Neural cell (in vitro differentiated cells): ENCODE measurements around the gene PARP3. TPM values are rescaled to one million over a fixed set of nuclear protein-coding genes. Genes with fewer than 3 reads are reported as not detected.

Source experiments
- H2AFZ ChIP-seq: fragments of 200-600, 300-800 bp; sonication (generic), shearing (Covaris generic); 2 replicates; pipeline ENCODE4 v1.6.0; 2014; ENCODE audit warnings: low read depth, mild to moderate bottlenecking, antibody characterized with exemption, low read length, moderate library complexity
- H3F3A ChIP-seq: fragments of 200-600 bp; shearing (Covaris generic); 2 replicates; pipeline ENCODE4 v1.6.1; 2016; ENCODE audit warnings: mild to moderate bottlenecking, moderate library complexity, mixed read lengths, antibody characterized with exemption, low read length; ENCODE audit not compliant: insufficient read depth, poor library complexity, severe bottlenecking
- H3K27ac ChIP-seq: fragments of 200-600, 300-800 bp; sonication (generic), shearing (Covaris generic); 2 replicates; pipeline ENCODE4 v1.5.1; 2014; ENCODE audit warnings: mild to moderate bottlenecking, low read length, moderate library complexity
- H3K27me3 ChIP-seq: fragments of 300-800, 200-600 bp; sonication (generic), shearing (Covaris generic); 2 replicates; pipeline ENCODE4 v1.6.0; 2014; ENCODE audit warnings: mild to moderate bottlenecking, low read depth, low read length, moderate library complexity; ENCODE audit not compliant: insufficient read depth
- H3K36me3 ChIP-seq: fragments of 300-800, 200-600 bp; sonication (generic), shearing (Covaris generic); 2 replicates; pipeline ENCODE4 v1.5.1; 2014; ENCODE audit warnings: mild to moderate bottlenecking, antibody characterized with exemption, low read length, moderate library complexity; ENCODE audit not compliant: insufficient read depth
- H3K4me2 ChIP-seq: fragments of 300-800, 200-600 bp; sonication (generic), shearing (Covaris generic); 2 replicates; pipeline ENCODE4 v1.6.0; 2014; ENCODE audit warnings: mild to moderate bottlenecking, low read length
- H3K4me3 ChIP-seq: fragments of 300-800, 200-600 bp; sonication (generic), shearing (Covaris generic); 2 replicates; pipeline ENCODE4 v1.5.1; 2014; ENCODE audit warnings: mild to moderate bottlenecking, low read length, moderate library complexity
- H3K79me2 ChIP-seq: fragments of 200-600 bp; shearing (Covaris generic); replicated peaks from 2 replicates; pipeline ENCODE4 v1.6.0; 2014; ENCODE audit warnings: mild to moderate bottlenecking, low read length, moderate library complexity; ENCODE audit not compliant: insufficient read depth
- H3K9ac ChIP-seq: fragments of 300-800, 200-600 bp; sonication (generic), shearing (Covaris generic); 2 replicates; pipeline ENCODE4 v1.6.1; 2016; ENCODE audit warnings: mild to moderate bottlenecking, low read length, mixed read lengths
- H3K9me2 ChIP-seq: fragments of 200-600 bp; shearing (Covaris generic); 2 replicates; pipeline ENCODE4 v1.6.1; 2016; ENCODE audit warnings: mild to moderate bottlenecking, low read length, mixed read lengths; ENCODE audit not compliant: insufficient read depth
- H3K9me3 ChIP-seq: fragments of 200-600, 300-800 bp; sonication (generic), shearing (Covaris generic); 2 replicates; pipeline ENCODE4 v1.6.1; 2016; ENCODE audit warnings: mild to moderate bottlenecking, mixed run types, low read length, moderate library complexity, mixed read lengths
- H4K20me1 ChIP-seq: fragments of 200-600 bp; shearing (Covaris generic); 2 replicates; pipeline ENCODE4 v1.6.1; 2016; ENCODE audit warnings: mild to moderate bottlenecking, mixed run types; ENCODE audit not compliant: insufficient read depth
- CTCF ChIP-seq: fragments of 450-650 bp; IDR thresholded peaks from 2 replicates; pipeline ENCODE4 v1.5.1; 2014; ENCODE audit warnings: antibody characterized with exemption, mild to moderate bottlenecking, moderate library complexity; ENCODE audit not compliant: poor library complexity, severe bottlenecking
- EP300 ChIP-seq: fragments of 450-650 bp; conservative IDR thresholded peaks from 2 replicates; pipeline ENCODE4 v1.6.1; 2014; ENCODE audit warnings: antibody characterized with exemption, mild to moderate bottlenecking, moderate library complexity; ENCODE audit not compliant: poor library complexity, severe bottlenecking
- EZH2 ChIP-seq: fragments of 200-600, 300-800 bp; shearing (Covaris generic), sonication (generic); IDR thresholded peaks from 2 replicates; pipeline ENCODE4 v1.6.1; 2014; ENCODE audit warnings: antibody characterized with exemption, low read length, borderline replicate concordance, mild to moderate bottlenecking; ENCODE audit not compliant: insufficient read depth, poor library complexity, severe bottlenecking
- MXI1 ChIP-seq: fragments of 450-650 bp; conservative IDR thresholded peaks from 2 replicates; pipeline ENCODE4 v1.6.1; 2014; ENCODE audit warnings: antibody characterized with exemption, mild to moderate bottlenecking; ENCODE audit not compliant: poor library complexity, severe bottlenecking
- POLR2AphosphoS5 ChIP-seq: IDR thresholded peaks from 2 replicates; pipeline ENCODE4 v1.6.1; 2012
- RAD21 ChIP-seq: fragments of 450-650 bp; conservative IDR thresholded peaks from 2 replicates; pipeline ENCODE4 v1.6.1; 2014; ENCODE audit warnings: antibody characterized with exemption, mild to moderate bottlenecking, moderate library complexity
- REST ChIP-seq: IDR thresholded peaks from 2 replicates; pipeline ENCODE4 v1.6.1; 2012; ENCODE audit warnings: borderline replicate concordance
- SMC3 ChIP-seq: fragments of 450-650 bp; conservative IDR thresholded peaks from 2 replicates; pipeline ENCODE4 v1.6.1; 2014; ENCODE audit warnings: antibody characterized with exemption, mild to moderate bottlenecking, moderate library complexity; ENCODE audit not compliant: poor library complexity
- TAF1 ChIP-seq: IDR thresholded peaks from 2 replicates; pipeline ENCODE4 v1.6.1; 2012; ENCODE audit warnings: low read depth
- polyA plus RNA-seq: library from polyadenylated mRNA; depleted of rRNA; stranded (reverse); fragments of >200 nt; gene quantifications from 2 replicates; pipeline ENCODE4 v1.2.3, GENCODE V29; 2014

The PARP3 gene
- polyA plus RNA-seq, 1 donor from 2014 or later, result 5.3 TPM

GRCh38 chr3:51937014-51937413 is 5.1 kb upstream of the PARP3 start:
- TF ChIP-seq SMC3 (no peak), POLR2AphosphoS5 (no peak), EZH2 (no peak), REST (no peak), TAF1 (no peak), MXI1 (no peak), CTCF (no peak), EP300 (no peak), RAD21 (no peak)
- Histone ChIP-seq H3K9me3 (no peaks in the 10 kb centered on the region), H3F3A (no peaks in the 10 kb centered on the region), H2AFZ (no peak overlapping the region), H3K9me2 (no peaks in the 10 kb centered on the region), H3K79me2 (no peaks in the 10 kb centered on the region), H3K9ac (no peak overlapping the region), H4K20me1 (no peaks in the 10 kb centered on the region), H3K27me3 (no peaks in the 10 kb centered on the region), H3K4me3 (no peak overlapping the region), H3K4me2 (no peak overlapping the region), H3K27ac (no peak overlapping the region), H3K36me3 (no peaks in the 10 kb centered on the region)

- no peaks in the 10 kb centered on the region for H3K79me2 ChIP-seq
- no peaks in the 10 kb centered on the region for H3K9me3 ChIP-seq
- H3K4me2 ChIP-seq, result no peak overlapping the region
- H4K20me1 ChIP-seq, result no peaks in the 10 kb centered on the region
- no peak overlapping the region for H3K9ac ChIP-seq
- H3K4me3 ChIP-seq, result no peak overlapping the region
- H3K36me3 ChIP-seq, result no peaks in the 10 kb centered on the region
- no peaks in the 10 kb centered on the region for H3K27me3 ChIP-seq
- H3K27ac ChIP-seq, result no peak overlapping the region
- H3F3A ChIP-seq, result no peaks in the 10 kb centered on the region
- TF ChIP-seq RAD21, result no peak
- no peak for TF ChIP-seq CTCF
- TF ChIP-seq REST, result no peak
- TF ChIP-seq EZH2, result no peak
- TF ChIP-seq TAF1, result no peak
- no peak for TF ChIP-seq EP300
- no peak for TF ChIP-seq SMC3
- TF ChIP-seq POLR2AphosphoS5, result no peak
- TF ChIP-seq MXI1, result no peak
- H3K9me2 ChIP-seq, result no peaks in the 10 kb centered on the region
- no peak overlapping the region for H2AFZ ChIP-seq
Measured at GRCh38 chr3:51937611-51938450, 4.3 kb upstream of the PARP3 start.
